ENCODE data around the gene MAB21L4. TPM values are rescaled to one million over a fixed set of nuclear protein-coding genes. Genes with fewer than 3 reads are reported as not detected.

The MAB21L4 gene
- total and polyA plus RNA-seq, 2 donors (not counting 3 experiments of a cell fraction or from before 2014, with no cell fraction given), result not detected

- H3K9me3 ChIP-seq (replicated peaks; ENCODE audit: control insufficient read depth, insufficient read depth, low read length), result no peaks in the 10 kb centered on the region
- no peaks in the 10 kb centered on the region for H3K79me2 ChIP-seq (ENCODE audit: control insufficient read depth, insufficient read depth, low read length)
- H4K20me1 ChIP-seq (replicated peaks; ENCODE audit: control insufficient read depth, extremely low read depth, insufficient read depth, low read length), result no peaks in the 10 kb centered on the region
- DNase-seq (ENCODE audit: low read depth, low spot score), result no peak
- TF ChIP-seq POLR2AphosphoS5 (IDR thresholded peaks at IDR 0.05; ENCODE audit: insufficient read depth, low read depth, low read length) (no peak), JUN (IDR thresholded peaks at IDR 0.05; ENCODE audit: borderline replicate concordance, insufficient read depth, insufficient read length, low read depth) (no peak), POLR2A (IDR thresholded peaks at IDR 0.05; ENCODE audit: low read depth, low read length) (no peak), GATA2 (IDR thresholded peaks at IDR 0.05; ENCODE audit: insufficient read depth, insufficient read length, low read depth, low read length) (no peak), MYC (IDR thresholded peaks at IDR 0.05; ENCODE audit: low read depth, low read length) (no peak), FOS (IDR thresholded peaks at IDR 0.05; ENCODE audit: borderline replicate concordance, insufficient read depth, low read length) (no peak)
- TF ChIP-seq, protein P1, sequence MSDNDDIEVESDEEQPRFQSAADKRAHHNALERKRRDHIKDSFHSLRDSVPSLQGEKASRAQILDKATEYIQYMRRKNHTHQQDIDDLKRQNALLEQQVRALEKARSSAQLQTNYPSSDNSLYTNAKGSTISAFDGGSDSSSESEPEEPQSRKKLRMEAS (IDR thresholded peaks at IDR 0.05; ENCODE audit: insufficient read depth, insufficient read length), result no peak
- TF ChIP-seq, protein P2, sequence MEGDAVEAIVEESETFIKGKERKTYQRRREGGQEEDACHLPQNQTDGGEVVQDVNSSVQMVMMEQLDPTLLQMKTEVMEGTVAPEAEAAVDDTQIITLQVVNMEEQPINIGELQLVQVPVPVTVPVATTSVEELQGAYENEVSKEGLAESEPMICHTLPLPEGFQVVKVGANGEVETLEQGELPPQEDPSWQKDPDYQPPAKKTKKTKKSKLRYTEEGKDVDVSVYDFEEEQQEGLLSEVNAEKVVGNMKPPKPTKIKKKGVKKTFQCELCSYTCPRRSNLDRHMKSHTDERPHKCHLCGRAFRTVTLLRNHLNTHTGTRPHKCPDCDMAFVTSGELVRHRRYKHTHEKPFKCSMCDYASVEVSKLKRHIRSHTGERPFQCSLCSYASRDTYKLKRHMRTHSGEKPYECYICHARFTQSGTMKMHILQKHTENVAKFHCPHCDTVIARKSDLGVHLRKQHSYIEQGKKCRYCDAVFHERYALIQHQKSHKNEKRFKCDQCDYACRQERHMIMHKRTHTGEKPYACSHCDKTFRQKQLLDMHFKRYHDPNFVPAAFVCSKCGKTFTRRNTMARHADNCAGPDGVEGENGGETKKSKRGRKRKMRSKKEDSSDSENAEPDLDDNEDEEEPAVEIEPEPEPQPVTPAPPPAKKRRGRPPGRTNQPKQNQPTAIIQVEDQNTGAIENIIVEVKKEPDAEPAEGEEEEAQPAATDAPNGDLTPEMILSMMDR (IDR thresholded peaks at IDR 0.05; ENCODE audit: extremely low read depth in 1 of 2, insufficient read depth in 1 of 2, low read depth in 1 of 2, low read length in 2 of 2), result no peak
- no peaks in the 10 kb centered on the region for H3K9me1 ChIP-seq (replicated peaks; ENCODE audit: control insufficient read depth, extremely low read depth, insufficient read depth, low read length)
- FAIRE-seq, result no peak
- no peak overlapping the region for H3K4me2 ChIP-seq (ENCODE audit: insufficient read depth, low read length)
- ChIA-PET CTCF (interaction anchor here (1.0 to 1.6 kb wide), 2 partner anchors 23 to 50 kb away, joined by 3 to 5 read pairs; no protein-coding TSS in a partner anchor), POLR2A (no interaction called here)
- no TSS peak for BruUV-seq (replicated peaks)
- dilution Hi-C loops (cut with MboI; ENCODE audit: extremely low pct_ligation_motif_present, low sequenced_read_pairs), result no loop called here
- no peak overlapping the region for H3K4me3 ChIP-seq (replicated peaks in 1 of 3; ENCODE audit: insufficient read depth in 1 of 3, low read depth in 1 of 3, low read length in 3 of 3)
- H3K27ac ChIP-seq (ENCODE audit: insufficient read depth, low read depth, low read length), result no peak overlapping the region
- H3K36me3 ChIP-seq (ENCODE audit: control insufficient read depth in 2 of 2, extremely low read depth in 1 of 2, insufficient read depth in 2 of 2, low read length in 2 of 2), result no peaks in the 10 kb centered on the region
- H3K4me1 ChIP-seq (ENCODE audit: control insufficient read depth, extremely low read depth, insufficient read depth, low read length), result no peaks in the 10 kb centered on the region
- no peak overlapping the region for H2AFZ ChIP-seq (ENCODE audit: low read depth, low read length)
- no peaks in the 10 kb centered on the region for H3K27me3 ChIP-seq (ENCODE audit: control insufficient read depth in 2 of 2, insufficient read depth in 2 of 2, low read length in 2 of 2)
- no peak overlapping the region for H3K9ac ChIP-seq (replicated peaks; ENCODE audit: extremely low read depth, insufficient read depth, low read length)
- intact Hi-C loops (cut with micrococcal nuclease), result no loop called here
These were observed 5.3 kb downstream of the MAB21L4 start for GRCh38 chr2:240890691-240891090.

Measured in endothelial cell of umbilical vein (primary cell).